ENCODE data around the gene NFATC1.

NFATC1 gene

DNA sequence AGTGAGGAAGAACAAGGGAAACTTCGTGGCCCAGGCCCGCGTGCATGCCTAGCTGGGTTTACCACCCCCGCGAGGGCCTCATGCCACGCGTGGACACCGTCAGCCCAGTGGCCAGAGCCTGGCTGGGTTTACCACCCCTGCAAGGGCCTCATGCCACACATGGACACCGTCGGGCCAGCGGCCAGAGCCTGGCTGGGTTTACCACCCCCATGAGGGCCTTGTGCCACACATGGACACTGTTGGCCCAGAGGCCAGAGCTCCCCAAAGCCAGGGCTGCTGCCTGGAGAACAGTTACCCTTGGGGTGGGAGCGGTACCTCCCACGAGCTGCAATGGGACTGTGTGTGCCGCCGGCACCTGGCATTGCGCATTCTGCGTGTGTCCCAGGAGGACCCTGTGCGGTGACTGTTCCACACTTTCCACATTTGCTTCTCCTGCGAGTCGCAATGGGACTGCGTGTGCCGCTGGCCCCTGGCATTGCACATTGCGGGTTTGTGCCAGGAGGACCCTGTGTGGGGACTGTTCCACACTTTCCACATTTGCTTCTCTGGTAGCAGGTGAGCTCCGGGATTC lies 178.3 kb downstream of the NFATC1 start:
- Histone ChIP-seq H3K27ac (ENCODE audit: low read length) (no peak overlapping the region), H3K4me1 (ENCODE audit: low read length) (peaks cover 36% of the 10 kb centered on the region)

DNA sequence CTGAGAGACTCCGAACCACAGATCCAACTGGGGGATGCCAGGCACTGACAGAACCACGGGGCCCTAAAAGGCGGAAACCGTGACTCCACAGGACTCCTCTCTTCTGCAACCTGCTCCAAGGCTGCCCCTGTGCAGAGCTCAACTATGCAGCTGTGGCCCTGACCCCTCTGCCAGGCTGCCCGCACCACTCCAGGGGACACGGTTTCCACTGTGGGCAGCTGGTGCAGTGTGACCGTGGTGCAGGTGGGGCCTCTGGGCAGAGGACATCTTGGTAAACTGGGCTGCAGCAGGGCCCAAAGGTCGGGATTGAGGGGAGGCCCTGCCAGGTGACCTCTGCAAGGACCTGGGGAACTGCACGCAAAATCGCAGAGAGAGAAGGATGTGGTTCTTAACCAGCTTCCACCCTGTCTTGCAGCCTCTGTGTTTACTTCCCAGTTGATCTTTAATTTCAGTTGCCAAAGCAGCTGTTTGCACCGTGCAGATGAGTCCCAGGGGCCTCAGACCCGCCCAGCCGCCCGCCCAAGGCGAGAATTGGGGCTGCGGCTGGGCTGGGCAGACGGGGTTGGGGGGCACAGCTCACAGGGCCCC lies 179.3 kb downstream of the NFATC1 start:
- no peaks in the 10 kb centered on the region for H3K27me3 ChIP-seq (ENCODE audit: low read depth, low read length)
- H3K9ac ChIP-seq (ENCODE audit: low read length), result no peak overlapping the region
- H3K4me1 ChIP-seq (ENCODE audit: low read length), result peaks cover 26% of the 10 kb centered on the region
- TF ChIP-seq CTCF (IDR thresholded peaks at IDR 0.05; ENCODE audit: low read depth, low read length) (no peak), EZH2phosphoT487 (IDR thresholded peaks at IDR 0.05; ENCODE audit: low read depth) (no peak)
- peaks cover 27% of the 10 kb centered on the region for H3K36me3 ChIP-seq (replicated peaks; ENCODE audit: low read depth, low read length)
- no peak overlapping the region for H3K27ac ChIP-seq (ENCODE audit: low read length)
- peaks cover 27% of the 10 kb centered on the region for H3K9me3 ChIP-seq (ENCODE audit: insufficient read depth, low read length)
- H3K4me2 ChIP-seq (ENCODE audit: low read length), result no peak overlapping the region
- no peaks in the 10 kb centered on the region for H4K20me1 ChIP-seq (ENCODE audit: insufficient read depth, low read length)
- no peaks in the 10 kb centered on the region for H3K79me2 ChIP-seq (ENCODE audit: low read length)
- no peak overlapping the region for H3K4me3 ChIP-seq (ENCODE audit: low read length)
- no peak overlapping the region for H2AFZ ChIP-seq (ENCODE audit: low read depth, low read length)

More for the DNA sequence above, 178.3 kb downstream of the NFATC1 start:
- H3K27me3 ChIP-seq (ENCODE audit: low read depth, low read length), result no peaks in the 10 kb centered on the region
- peaks cover 27% of the 10 kb centered on the region for H3K9me3 ChIP-seq (ENCODE audit: insufficient read depth, low read length)
- H3K36me3 ChIP-seq (replicated peaks; ENCODE audit: low read depth, low read length), result peaks cover 27% of the 10 kb centered on the region
- TF ChIP-seq CTCF (IDR thresholded peaks at IDR 0.05; ENCODE audit: low read depth, low read length), result no peak
- no peak for TF ChIP-seq EZH2phosphoT487 (IDR thresholded peaks at IDR 0.05; ENCODE audit: low read depth)
- H2AFZ ChIP-seq (ENCODE audit: low read depth, low read length), result no peak overlapping the region
- H4K20me1 ChIP-seq (ENCODE audit: insufficient read depth, low read length), result no peaks in the 10 kb centered on the region
- H3K4me3 ChIP-seq (ENCODE audit: low read length), result no peak overlapping the region
- no peak overlapping the region for H3K4me2 ChIP-seq (ENCODE audit: low read length)
- no peaks in the 10 kb centered on the region for H3K79me2 ChIP-seq (ENCODE audit: low read length)
- no peak overlapping the region for H3K9ac ChIP-seq (ENCODE audit: low read length)

GRCh38 chr18:79575891-79576685 lies 180.4 kb downstream of the NFATC1 start:
- H3K27ac ChIP-seq (ENCODE audit: low read length), result no peak overlapping the region
- H2AFZ ChIP-seq (ENCODE audit: low read depth, low read length), result no peak overlapping the region
- no peaks in the 10 kb centered on the region for H3K79me2 ChIP-seq (ENCODE audit: low read length)
- H3K9me3 ChIP-seq (ENCODE audit: insufficient read depth, low read length), result peaks cover 27% of the 10 kb centered on the region
- H3K36me3 ChIP-seq (replicated peaks; ENCODE audit: low read depth, low read length), result peaks cover 27% of the 10 kb centered on the region
- H3K9ac ChIP-seq (ENCODE audit: low read length), result no peak overlapping the region
- no peaks in the 10 kb centered on the region for H3K27me3 ChIP-seq (ENCODE audit: low read depth, low read length)
- no peaks in the 10 kb centered on the region for H4K20me1 ChIP-seq (ENCODE audit: insufficient read depth, low read length)
- H3K4me1 ChIP-seq (ENCODE audit: low read length), result peaks cover 17% of the 10 kb centered on the region
- H3K4me3 ChIP-seq (ENCODE audit: low read length), result no peak overlapping the region
- no peak overlapping the region for H3K4me2 ChIP-seq (ENCODE audit: low read length)
- no peak for TF ChIP-seq CTCF (IDR thresholded peaks at IDR 0.05; ENCODE audit: low read depth, low read length)
- TF ChIP-seq EZH2phosphoT487 (IDR thresholded peaks at IDR 0.05; ENCODE audit: low read depth), result no peak

- Histone ChIP-seq H3K9ac (ENCODE audit: low read length) (no peak overlapping the region), H3K36me3 (replicated peaks; ENCODE audit: low read depth, low read length) (peaks cover 25% of the 10 kb centered on the region), H4K20me1 (ENCODE audit: insufficient read depth, low read length) (no peaks in the 10 kb centered on the region)
Observed at GRCh38 chr18:79576686-79577351, 181.1 kb downstream of the NFATC1 start.

More at GRCh38 chr18:79576686-79577351, 181.1 kb downstream of the NFATC1 start:
- Histone ChIP-seq H3K9me3 (ENCODE audit: insufficient read depth, low read length) (peaks cover 25% of the 10 kb centered on the region), H3K4me1 (ENCODE audit: low read length) (peaks cover 10% of the 10 kb centered on the region), H3K27me3 (ENCODE audit: low read depth, low read length) (no peaks in the 10 kb centered on the region), H3K79me2 (ENCODE audit: low read length) (no peaks in the 10 kb centered on the region), H2AFZ (ENCODE audit: low read depth, low read length) (no peak overlapping the region), H3K4me2 (ENCODE audit: low read length) (no peak overlapping the region), H3K27ac (ENCODE audit: low read length) (no peak overlapping the region), H3K4me3 (ENCODE audit: low read length) (no peak overlapping the region)
- TF ChIP-seq EZH2phosphoT487 (IDR thresholded peaks at IDR 0.05; ENCODE audit: low read depth) (no peak), CTCF (IDR thresholded peaks at IDR 0.05; ENCODE audit: low read depth, low read length) (no peak)

Measured in OCI-LY3 (cell line).